ENCODE measurements around the gene YIPF5.

Gene YIPF5

DNA sequence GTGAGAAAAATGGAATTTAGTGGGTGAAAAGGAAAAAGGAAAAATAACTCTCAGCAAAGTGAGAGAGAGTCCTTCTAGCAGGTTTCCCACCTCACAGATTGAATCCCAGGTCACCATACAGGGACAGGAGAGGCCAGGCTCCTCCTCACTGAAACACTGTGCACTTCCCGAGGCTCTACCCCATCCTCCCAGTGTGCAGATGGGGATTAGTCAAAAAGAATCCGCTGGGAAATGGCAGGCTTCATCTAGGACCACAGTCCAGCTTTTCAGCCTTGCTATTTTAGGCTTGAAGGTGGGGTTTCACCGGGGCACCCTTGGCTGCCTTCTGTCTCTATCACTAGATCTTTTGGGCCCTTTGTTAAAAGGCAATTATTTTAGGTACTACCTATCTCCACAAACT is 47.8 kb downstream of the YIPF5 start:
- no peak for DNase-seq (ENCODE audit: low read depth)

DNA sequence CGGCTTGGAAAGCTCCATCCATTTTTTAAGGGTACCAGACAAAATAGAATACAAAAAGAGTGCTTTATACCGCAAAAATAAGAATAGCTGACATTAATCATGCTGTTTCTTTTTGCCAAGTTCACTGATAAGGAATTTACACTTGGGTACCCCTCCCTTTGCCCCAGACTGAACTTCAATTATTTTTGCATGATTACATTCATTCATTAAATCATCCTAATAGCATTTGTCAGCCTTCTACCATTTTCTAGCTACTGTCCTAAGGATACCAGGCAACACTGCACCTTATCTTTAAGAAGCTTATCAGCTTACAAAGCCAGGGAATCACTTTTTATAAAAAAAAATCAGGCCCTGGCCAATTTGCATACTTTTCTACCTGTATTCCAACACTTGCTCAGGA is 48.4 kb downstream of the YIPF5 start:
- no peak for DNase-seq (ENCODE audit: low read depth)

DNA sequence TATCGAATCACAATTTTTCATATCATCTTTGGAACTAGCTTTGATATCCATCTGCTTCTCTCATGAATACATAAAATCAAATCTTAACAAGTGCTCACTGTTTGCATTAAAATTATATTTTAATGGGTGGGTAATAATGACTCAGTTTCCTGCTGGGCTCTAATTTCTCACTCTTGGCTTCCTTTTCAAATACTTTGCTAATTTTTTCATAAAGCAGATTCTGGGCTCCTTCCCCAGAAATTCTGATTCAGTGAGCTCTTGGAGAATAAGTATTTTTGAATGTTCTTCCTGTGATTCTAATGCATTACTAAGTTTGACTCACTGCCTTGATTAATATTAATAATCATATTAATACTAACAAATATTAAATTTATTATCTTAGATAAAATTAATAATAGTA is 48.9 kb downstream of the YIPF5 start:
- no peak for DNase-seq (ENCODE audit: low read depth)

DNA sequence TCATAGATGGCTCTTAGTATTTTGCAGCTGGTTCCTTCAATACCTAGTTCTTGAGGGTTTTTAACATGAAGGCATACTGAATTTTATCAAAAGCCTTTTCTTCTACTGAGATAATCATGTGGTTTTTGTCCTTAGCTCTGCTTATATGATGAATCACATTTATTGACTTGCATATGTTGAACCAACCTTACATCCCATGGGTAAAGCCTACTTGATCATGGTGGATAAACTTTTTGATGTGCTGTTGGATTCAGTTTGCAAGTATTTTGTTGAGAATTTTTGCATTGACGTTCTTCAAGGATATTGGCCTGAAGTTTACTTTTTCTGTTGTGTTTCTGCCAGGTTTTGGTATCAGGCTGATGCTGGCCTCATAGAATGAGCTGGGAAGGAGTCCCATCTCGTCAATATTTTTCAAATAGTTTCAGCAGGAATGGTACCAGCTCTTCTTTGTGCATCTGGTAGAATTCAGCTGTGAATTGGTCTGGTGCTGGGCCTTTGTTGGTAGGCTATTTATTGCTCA is 49.7 kb downstream of the YIPF5 start:
- DNase-seq (ENCODE audit: low read depth) = no peak

DNA sequence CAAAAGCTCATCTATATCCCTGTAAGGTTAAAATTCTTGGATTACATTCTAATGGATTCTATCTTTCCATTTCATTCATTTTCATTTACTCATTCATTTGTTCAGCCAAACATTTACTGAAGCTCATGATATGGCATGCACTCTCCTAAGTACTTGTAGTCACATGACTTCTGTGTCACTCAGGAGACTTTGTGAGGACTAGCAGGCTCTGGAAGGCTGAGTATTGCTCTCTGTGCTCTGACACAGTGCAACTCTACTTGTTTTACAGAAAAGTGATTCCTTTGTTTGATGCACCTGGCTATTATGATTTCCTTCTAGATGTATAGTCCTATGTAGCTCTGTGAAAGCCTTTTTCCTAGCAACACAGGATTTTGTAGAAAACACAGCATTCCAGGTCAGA is 53.0 kb downstream of the YIPF5 start:
- DNase-seq (ENCODE audit: low read depth) = no peak

GRCh38 chr5:144114571-144114970 is 55.9 kb downstream of the YIPF5 start:
- DNase-seq (ENCODE audit: low read depth) = no peak
